Measurements from ENCODE around the gene KHNYN.

GRCh38 chr14:24416932-24417619 lies 12.7 kb upstream of the KHNYN start:
- TF ChIP-seq, protein P1, sequence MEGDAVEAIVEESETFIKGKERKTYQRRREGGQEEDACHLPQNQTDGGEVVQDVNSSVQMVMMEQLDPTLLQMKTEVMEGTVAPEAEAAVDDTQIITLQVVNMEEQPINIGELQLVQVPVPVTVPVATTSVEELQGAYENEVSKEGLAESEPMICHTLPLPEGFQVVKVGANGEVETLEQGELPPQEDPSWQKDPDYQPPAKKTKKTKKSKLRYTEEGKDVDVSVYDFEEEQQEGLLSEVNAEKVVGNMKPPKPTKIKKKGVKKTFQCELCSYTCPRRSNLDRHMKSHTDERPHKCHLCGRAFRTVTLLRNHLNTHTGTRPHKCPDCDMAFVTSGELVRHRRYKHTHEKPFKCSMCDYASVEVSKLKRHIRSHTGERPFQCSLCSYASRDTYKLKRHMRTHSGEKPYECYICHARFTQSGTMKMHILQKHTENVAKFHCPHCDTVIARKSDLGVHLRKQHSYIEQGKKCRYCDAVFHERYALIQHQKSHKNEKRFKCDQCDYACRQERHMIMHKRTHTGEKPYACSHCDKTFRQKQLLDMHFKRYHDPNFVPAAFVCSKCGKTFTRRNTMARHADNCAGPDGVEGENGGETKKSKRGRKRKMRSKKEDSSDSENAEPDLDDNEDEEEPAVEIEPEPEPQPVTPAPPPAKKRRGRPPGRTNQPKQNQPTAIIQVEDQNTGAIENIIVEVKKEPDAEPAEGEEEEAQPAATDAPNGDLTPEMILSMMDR (conservative IDR thresholded peaks at IDR 0.05), result no peak
- TF ChIP-seq ZFX (IDR thresholded peaks at IDR 0.05), result no peak

Measured in C4-2B (cell line).